22Rv1 (cell line): ENCODE data around the gene MCAT.

Experiments
- H3K27ac ChIP-seq: fragments of 450-650 bp; 2 replicates; pipeline ENCODE4 v1.5.1; 2017
- ZFX ChIP-seq: fragments of 450-650 bp; IDR thresholded peaks from 2 replicates; pipeline ENCODE4 v1.6.1; 2017; ENCODE audit warnings: antibody characterized with exemption, borderline replicate concordance
- TF ChIP-seq, protein P1 (sequence below): fragments of 450-650 bp; IDR thresholded peaks from 2 replicates; pipeline ENCODE4 v1.5.1; 2017; ENCODE audit warnings: mild to moderate bottlenecking

The MCAT gene

DNA sequence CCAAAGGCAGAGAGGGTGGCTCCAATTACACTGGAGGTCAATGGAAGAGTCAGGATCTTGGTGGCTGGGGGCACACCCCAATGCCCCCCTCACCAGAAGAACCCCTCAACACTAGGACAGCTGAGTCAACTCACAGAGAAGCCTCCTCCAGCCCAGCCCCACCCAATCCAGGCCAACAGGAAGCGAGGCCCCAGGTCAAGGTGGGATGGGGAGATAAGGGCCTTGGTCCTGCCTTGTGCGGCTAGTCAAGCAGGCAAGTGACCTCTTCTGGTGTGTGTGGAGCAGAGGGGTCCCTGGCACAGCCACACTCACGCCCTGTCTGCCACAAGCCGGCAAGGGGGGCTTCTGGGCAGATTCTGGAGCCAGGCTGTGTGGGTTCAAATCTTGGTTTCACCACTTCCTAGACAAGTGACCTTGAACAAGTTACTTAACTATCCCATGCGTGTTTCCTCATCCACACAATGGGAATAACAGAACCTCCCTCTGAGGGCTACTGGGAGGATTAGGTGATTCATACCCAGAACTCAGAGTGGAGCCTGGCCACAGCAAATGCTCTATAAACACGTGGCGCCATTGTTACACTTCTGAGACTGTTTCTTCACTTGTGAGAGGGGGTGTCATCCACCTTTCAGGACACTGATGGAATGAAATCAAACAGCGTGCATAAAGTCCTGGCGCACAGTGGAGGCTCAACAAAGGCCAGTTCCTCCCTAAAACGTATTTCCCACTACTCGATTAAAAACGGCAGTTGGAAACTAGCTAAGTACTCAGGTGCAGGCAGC, 40.5 kb upstream of the MCAT start:
- no peak overlapping the region for H3K27ac ChIP-seq
- TF ChIP-seq, protein P1, sequence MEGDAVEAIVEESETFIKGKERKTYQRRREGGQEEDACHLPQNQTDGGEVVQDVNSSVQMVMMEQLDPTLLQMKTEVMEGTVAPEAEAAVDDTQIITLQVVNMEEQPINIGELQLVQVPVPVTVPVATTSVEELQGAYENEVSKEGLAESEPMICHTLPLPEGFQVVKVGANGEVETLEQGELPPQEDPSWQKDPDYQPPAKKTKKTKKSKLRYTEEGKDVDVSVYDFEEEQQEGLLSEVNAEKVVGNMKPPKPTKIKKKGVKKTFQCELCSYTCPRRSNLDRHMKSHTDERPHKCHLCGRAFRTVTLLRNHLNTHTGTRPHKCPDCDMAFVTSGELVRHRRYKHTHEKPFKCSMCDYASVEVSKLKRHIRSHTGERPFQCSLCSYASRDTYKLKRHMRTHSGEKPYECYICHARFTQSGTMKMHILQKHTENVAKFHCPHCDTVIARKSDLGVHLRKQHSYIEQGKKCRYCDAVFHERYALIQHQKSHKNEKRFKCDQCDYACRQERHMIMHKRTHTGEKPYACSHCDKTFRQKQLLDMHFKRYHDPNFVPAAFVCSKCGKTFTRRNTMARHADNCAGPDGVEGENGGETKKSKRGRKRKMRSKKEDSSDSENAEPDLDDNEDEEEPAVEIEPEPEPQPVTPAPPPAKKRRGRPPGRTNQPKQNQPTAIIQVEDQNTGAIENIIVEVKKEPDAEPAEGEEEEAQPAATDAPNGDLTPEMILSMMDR = no peak
- TF ChIP-seq ZFX = no peak

DNA sequence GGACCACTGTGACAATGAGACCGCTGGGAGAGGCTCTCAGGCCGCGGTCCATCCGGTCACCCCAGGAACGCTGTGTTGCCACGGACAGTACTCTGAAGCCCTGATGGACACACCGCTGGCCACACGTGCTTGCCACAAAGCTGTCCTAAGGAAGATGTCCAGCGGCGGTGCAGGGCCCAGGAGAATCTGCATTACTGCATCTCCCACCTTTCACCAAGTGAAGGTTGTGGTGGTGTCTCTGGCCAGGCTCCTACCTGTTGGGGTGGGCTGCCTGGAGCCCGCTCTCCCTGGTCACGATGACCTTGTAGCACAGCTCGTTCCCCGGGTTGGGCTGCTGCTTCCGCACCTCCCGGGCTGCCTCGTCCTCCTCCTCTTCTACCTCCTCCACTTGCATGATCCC, 39.5 kb upstream of the MCAT start:
- no peak for TF ChIP-seq ZFX
- TF ChIP-seq, protein P1 = no peak
- no peak overlapping the region for H3K27ac ChIP-seq

DNA sequence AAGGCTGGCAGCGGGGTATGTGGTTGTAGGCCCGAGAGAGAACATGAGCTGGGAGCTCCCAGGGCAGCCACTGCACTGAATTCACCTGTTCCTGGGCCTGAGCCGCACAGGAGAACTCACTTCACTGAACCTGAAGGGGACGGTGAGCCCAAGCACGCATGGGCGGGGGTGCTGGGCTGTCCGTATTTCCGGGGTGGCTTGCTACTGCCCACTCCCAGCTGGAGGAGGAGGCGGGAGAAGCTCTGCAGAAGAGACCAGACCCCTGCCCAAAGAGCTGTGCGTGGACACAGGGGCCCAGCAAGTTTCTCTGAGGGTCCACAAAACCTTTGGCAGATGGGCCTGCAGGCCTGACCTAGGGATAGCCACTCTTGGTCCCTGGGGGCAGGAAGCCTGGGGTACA, 38.9 kb upstream of the MCAT start:
- H3K27ac ChIP-seq = no peak overlapping the region

DNA sequence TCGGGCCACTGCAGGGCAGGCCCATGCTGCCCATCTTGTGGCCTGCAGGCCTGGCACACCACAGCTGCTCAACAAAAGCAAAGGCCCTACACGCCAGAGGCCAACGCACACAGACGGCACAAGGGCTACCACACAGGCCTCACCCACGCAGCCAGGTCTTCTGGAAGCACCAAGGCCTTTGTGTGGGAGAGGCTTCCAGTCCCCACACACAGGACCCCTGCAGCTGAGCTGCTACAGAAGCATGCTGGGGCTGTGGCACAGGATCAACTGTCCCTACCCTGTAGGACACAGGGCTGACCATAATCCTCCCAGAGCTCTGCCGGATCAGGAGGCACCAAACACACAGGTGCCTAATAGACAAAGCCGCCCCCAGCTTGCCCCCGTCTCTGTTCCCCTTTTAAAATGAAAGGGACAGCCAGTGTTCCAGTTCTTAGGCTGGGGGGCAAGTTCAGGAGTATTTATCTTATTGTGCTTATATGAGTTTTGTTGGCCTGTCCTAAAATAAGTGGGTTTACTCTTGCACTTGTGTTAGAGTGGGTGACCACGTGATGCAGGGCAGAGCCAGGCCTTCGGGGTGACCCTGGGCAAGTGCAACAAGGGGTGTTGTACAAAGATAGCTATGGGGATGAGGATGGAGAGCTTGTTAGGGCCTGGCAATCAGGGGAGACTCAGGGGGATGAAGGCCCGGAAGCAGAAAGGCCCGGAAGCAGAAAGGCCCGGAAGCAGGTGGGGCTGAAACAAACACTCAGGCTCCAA, 38.3 kb upstream of the MCAT start:
- TF ChIP-seq, protein P1 = no peak
- no peak for TF ChIP-seq ZFX
- no peak overlapping the region for H3K27ac ChIP-seq

More for the DNA sequence above, 38.9 kb upstream of the MCAT start:
- TF ChIP-seq, protein P1 = no peak
- no peak for TF ChIP-seq ZFX

DNA sequence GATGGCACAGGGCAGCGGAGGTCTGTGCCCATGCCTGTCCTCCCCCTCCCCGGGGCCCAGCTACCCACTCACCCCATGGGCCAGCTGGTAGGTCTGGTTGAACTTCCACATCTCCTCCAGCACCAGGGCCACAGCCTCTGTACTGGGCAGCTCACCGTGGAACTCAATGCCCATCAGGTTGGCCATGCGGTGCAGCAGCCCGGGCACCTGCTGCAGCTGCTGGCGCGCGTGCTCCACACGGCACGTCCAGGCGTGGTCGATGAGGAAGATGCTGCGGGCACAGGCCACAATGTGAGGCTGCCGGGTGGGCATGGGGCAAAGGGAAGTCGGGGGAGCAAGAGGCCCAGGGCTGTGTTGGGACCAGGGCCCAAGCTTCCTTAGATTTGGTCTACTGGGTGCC, 37.5 kb upstream of the MCAT start:
- no peak overlapping the region for H3K27ac ChIP-seq
- no peak for TF ChIP-seq ZFX
- TF ChIP-seq, protein P1 = no peak

DNA sequence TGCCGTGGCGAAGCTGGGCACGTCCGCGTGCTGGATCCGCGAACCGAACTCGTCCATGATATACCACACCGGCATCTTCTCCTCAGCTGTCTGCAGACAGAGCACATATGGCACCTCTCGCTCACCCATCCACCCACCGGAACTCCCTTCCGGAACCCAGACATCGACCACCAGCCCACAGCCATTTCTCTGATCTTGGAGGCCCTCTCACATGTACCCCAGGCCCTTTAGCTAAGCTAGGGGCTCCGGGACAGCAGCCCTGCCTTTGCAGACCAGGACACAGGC, 36.7 kb upstream of the MCAT start:
- TF ChIP-seq, protein P1 = no peak
- no peak for TF ChIP-seq ZFX
- H3K27ac ChIP-seq = no peak overlapping the region
